PFSK-1 (cell line): ENCODE data around the gene DPH7.

ENCODE experiments used
- FOXP2 ChIP-seq: optimal IDR thresholded peaks from 2 replicates; pipeline ENCODE3; 2011; ENCODE audit warnings: borderline replicate concordance, control low read depth, inconsistent platforms; ENCODE audit not compliant: insufficient read depth; ENCODE audit errors: extremely low read length, extremely low read depth
- POLR2AphosphoS5 ChIP-seq: IDR thresholded peaks from 2 replicates; pipeline ENCODE4 v1.6.1; 2012; ENCODE audit warnings: low read depth, mild to moderate bottlenecking, control low read depth, low read length, moderate library complexity
- REST ChIP-seq, 2 experiments: IDR thresholded peaks; 2 replicates each; pipeline versions ENCODE4 v1.6.1 to v1.8.0; 2011 to 2012; ENCODE audit warnings: low read depth in 2 of 2, low read length in 2 of 2, control low read depth in 1 of 2, inconsistent platforms in 1 of 2, mild to moderate bottlenecking in 1 of 2, moderate library complexity in 1 of 2; ENCODE audit not compliant: insufficient read depth in 1 of 2
- SIN3A ChIP-seq: IDR thresholded peaks from 2 replicates; pipeline ENCODE4 v1.6.1; 2012; ENCODE audit warnings: mild to moderate bottlenecking, low read length, moderate library complexity, borderline replicate concordance; ENCODE audit not compliant: insufficient read depth
- TAF1 ChIP-seq: IDR thresholded peaks from 2 replicates; pipeline ENCODE4 v1.6.1; 2012; ENCODE audit warnings: low read length, control low read depth, borderline replicate concordance; ENCODE audit not compliant: insufficient read depth

Gene DPH7

GRCh38 chr9:137582286-137582860 is 3.6 kb upstream of the DPH7 start:
- TF ChIP-seq SIN3A: no peak
- TF ChIP-seq FOXP2: no peak

- TF ChIP-seq POLR2AphosphoS5 (no peak), FOXP2 (no peak), REST (IDR thresholded peaks at IDR 0.05; ENCODE audit: insufficient read depth in 1 of 2, low read depth in 2 of 2, low read length in 2 of 2) (no peak), SIN3A (no peak), TAF1 (no peak)
Observed at GRCh38 chr9:137581361-137582285, 2.9 kb upstream of the DPH7 start.

GRCh38 chr9:137580954-137581322 is 2.2 kb upstream of the DPH7 start:
- TF ChIP-seq REST (IDR thresholded peaks at IDR 0.05; ENCODE audit: insufficient read depth in 1 of 2, low read depth in 2 of 2, low read length in 2 of 2): no peak
- no peak for TF ChIP-seq POLR2AphosphoS5
- no peak for TF ChIP-seq TAF1
- no peak for TF ChIP-seq SIN3A
- no peak for TF ChIP-seq FOXP2

GRCh38 chr9:137580209-137580953 is 1.7 kb upstream of the DPH7 start:
- no peak for TF ChIP-seq SIN3A
- TF ChIP-seq REST (IDR thresholded peaks at IDR 0.05; ENCODE audit: insufficient read depth in 1 of 2, low read depth in 2 of 2, low read length in 2 of 2): no peak
- no peak for TF ChIP-seq POLR2AphosphoS5
- TF ChIP-seq TAF1: no peak
- no peak for TF ChIP-seq FOXP2

- TF ChIP-seq SIN3A (no peak), TAF1 (no peak), REST (IDR thresholded peaks at IDR 0.05; ENCODE audit: insufficient read depth in 1 of 2, low read depth in 2 of 2, low read length in 2 of 2) (no peak), FOXP2 (no peak), POLR2AphosphoS5 (no peak)
Observed at GRCh38 chr9:137579259-137579604, 507 bp upstream of the DPH7 start.
